Kidney (tissue), 14 donors: ENCODE measurements around the gene RUNDC3A. TPM values are rescaled to one million over a fixed set of nuclear protein-coding genes. Genes with fewer than 3 reads are reported as not detected.

Experiments
- DNase-seq, 5 donors: peaks; one replicate each; pipeline ENCODE4 v3.0.0-alpha.2; 2013 to 2020
- FAIRE-seq: peaks from 2 replicates; lab custom pipeline; 2012; peaks lifted over from hg19 to GRCh38; lab: Jason Lieb, UNC
- H3K27ac ChIP-seq, 2 donors: one replicate each; pipeline ENCODE4 v1.7.0; 2013; ENCODE audit warnings: low read depth in 2 of 2, low read length in 2 of 2, inconsistent platforms in 1 of 2
- H3K27me3 ChIP-seq: one replicate; pipeline ENCODE4 v1.7.1; 2013; ENCODE audit warnings: low read length, inconsistent platforms; ENCODE audit not compliant: control insufficient read depth, insufficient read depth
- H3K36me3 ChIP-seq, 3 donors: one replicate each; pipeline versions ENCODE4 v1.7.0 to v1.7.1; 2013; ENCODE audit warnings: low read length in 3 of 3, control low read depth in 1 of 3, inconsistent platforms in 1 of 3; ENCODE audit not compliant: insufficient read depth in 3 of 3, control insufficient read depth in 2 of 3
- H3K4me1 ChIP-seq, 3 donors: one replicate each; pipeline versions ENCODE4 v1.7.0 to v1.7.1; 2013; ENCODE audit warnings: low read length in 3 of 3, inconsistent platforms in 1 of 3, low read depth in 1 of 3; ENCODE audit not compliant: control insufficient read depth in 2 of 3, insufficient read depth in 2 of 3
- H3K4me3 ChIP-seq, 3 donors: one replicate each; pipeline versions ENCODE4 v1.7.0 to v1.8.1; 2013; ENCODE audit warnings: low read length in 3 of 3, control low read depth in 1 of 3, inconsistent platforms in 1 of 3
- H3K9ac ChIP-seq, 3 donors: one replicate each; pipeline versions ENCODE4 v1.7.0 to v1.7.1; 2013; ENCODE audit warnings: low read length in 3 of 3, control low read depth in 1 of 3, inconsistent platforms in 1 of 3
- H3K9me3 ChIP-seq, 3 donors: one replicate each; pipeline versions ENCODE4 v1.7.0 to v1.7.1; 2013; ENCODE audit warnings: low read length in 3 of 3, control low read depth in 1 of 3, inconsistent platforms in 1 of 3; ENCODE audit not compliant: control insufficient read depth in 2 of 3, insufficient read depth in 1 of 3
- CTCF ChIP-seq: IDR thresholded peaks from 3 replicates; pipeline ENCODE4 v1.5.1; 2012; ENCODE audit warnings: mild to moderate bottlenecking, moderate library complexity, borderline replicate concordance; ENCODE audit not compliant: insufficient read depth; ENCODE audit errors: extremely low read depth
- intact Hi-C: fragments of 100-400 bp; cut with DNase I; formaldehyde crosslinking; loops from one replicate; pipeline ENCODE4 v1.11.1; 2022
- polyA plus RNA-seq: library from polyadenylated mRNA; stranded (reverse); fragments of 350-450 nt; fragmentation: Illumina TruSeq; extraction: RNeasy Lipid Tissue Mini Kit (QIAGEN cat#74804); gene quantifications from one replicate; pipeline ENCODE4 v1.2.3, GENCODE V29; 2014; ENCODE audit warnings: low read depth, low replicate concordance; ENCODE audit not compliant: insufficient read depth
- total RNA-seq: library from RNA; stranded (reverse); fragmentation: NEBNext Ultra II Directional; extraction: Animal tissue kit (Norgen Biotek cat#: 25700); gene quantifications from one replicate; pipeline ENCODE4 v1.2.1, GENCODE V29; 2021
- donor health status: control.
- donor health status: control.
- donor health status: control.
- donor health status: control.
- donor health status: control.
- donor health status: DM: yes; HTN: yes; CAD: no.
- donor health status: Normal renal cell carcinoma (clear cell type).

The RUNDC3A gene
- total and polyA plus RNA-seq, 2 donors from 2014 or later, result 2.2 to 6.4 TPM

GRCh38 chr17:44269535-44270240 is 38.7 kb upstream of the RUNDC3A start:
- no peak for FAIRE-seq
- no peak for DNase-seq
- Histone ChIP-seq H3K9me3 (no peaks in the 10 kb centered on the region), H3K27me3 (no peaks in the 10 kb centered on the region), H3K27ac (no peak overlapping the region), H3K9ac (no peak overlapping the region), H3K4me3 (no peak overlapping the region), H3K4me1 (peaks cover 0 to 3% (median 0%) of the 10 kb centered on the region in 3 donors), H3K36me3 (no peaks in the 10 kb centered on the region)
- intact Hi-C loops, result no loop called here
- no peak for TF ChIP-seq CTCF

- Histone ChIP-seq H3K4me3 (no peak overlapping the region), H3K27me3 (no peaks in the 10 kb centered on the region), H3K4me1 (peaks cover 0 to 3% (median 0%) of the 10 kb centered on the region in 3 donors), H3K9me3 (no peaks in the 10 kb centered on the region), H3K27ac (no peak overlapping the region), H3K36me3 (no peaks in the 10 kb centered on the region), H3K9ac (no peak overlapping the region)
- DNase-seq (no peak), FAIRE-seq (no peak)
- intact Hi-C loops, result no loop called here
- no peak for TF ChIP-seq CTCF
These were observed 36.0 kb upstream of the RUNDC3A start for GRCh38 chr17:44272321-44272951.

GRCh38 chr17:44272954-44273353 is 35.4 kb upstream of the RUNDC3A start:
- Histone ChIP-seq H3K9me3 (no peaks in the 10 kb centered on the region), H3K27ac (no peak overlapping the region), H3K9ac (no peak overlapping the region), H3K27me3 (no peaks in the 10 kb centered on the region), H3K36me3 (no peaks in the 10 kb centered on the region), H3K4me1 (peaks cover 0 to 3% (median 0%) of the 10 kb centered on the region in 3 donors), H3K4me3 (no peak overlapping the region)
- DNase-seq, result no peak
- FAIRE-seq, result no peak
- intact Hi-C loops, result no loop called here
- no peak for TF ChIP-seq CTCF
